GM18505 (cell line): Measurements from ENCODE around the gene CARD11.

Experiments
- ATAC-seq: cut with Tn5 transposase; IDR thresholded peaks from one replicate; pipeline ENCODE4 v1.9.1; 2021; ENCODE audit not compliant: unreplicated experiment
- POLR2A ChIP-seq: IDR thresholded peaks from 4 replicates; pipeline ENCODE4 v1.6.1; 2011; ENCODE audit warnings: borderline replicate concordance; ENCODE audit not compliant: insufficient read depth, insufficient read length; ENCODE audit errors: extremely low read depth

CARD11 gene

DNA sequence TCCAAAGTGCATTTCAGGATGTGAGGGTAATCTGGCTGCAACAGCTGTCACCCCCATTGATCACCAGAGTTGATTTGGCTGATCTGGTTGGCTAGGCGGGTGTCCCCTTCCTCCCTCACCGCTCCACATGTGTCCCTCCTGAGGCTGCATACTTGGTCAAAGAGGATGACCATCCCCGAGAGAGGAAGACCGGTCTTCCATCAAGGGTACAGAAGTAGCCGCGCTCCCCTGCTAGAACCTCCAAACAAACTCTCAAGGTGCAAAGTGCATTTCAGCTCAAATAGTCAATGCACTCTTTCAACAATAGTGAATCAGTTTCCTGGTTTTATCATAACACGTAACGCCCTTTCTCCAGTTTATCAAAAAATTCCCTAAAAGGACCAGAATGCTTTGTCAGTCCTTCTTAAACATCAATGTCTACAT lies 44.6 kb downstream of the CARD11 start:
- no peak for ATAC-seq
- no peak for TF ChIP-seq POLR2A

DNA sequence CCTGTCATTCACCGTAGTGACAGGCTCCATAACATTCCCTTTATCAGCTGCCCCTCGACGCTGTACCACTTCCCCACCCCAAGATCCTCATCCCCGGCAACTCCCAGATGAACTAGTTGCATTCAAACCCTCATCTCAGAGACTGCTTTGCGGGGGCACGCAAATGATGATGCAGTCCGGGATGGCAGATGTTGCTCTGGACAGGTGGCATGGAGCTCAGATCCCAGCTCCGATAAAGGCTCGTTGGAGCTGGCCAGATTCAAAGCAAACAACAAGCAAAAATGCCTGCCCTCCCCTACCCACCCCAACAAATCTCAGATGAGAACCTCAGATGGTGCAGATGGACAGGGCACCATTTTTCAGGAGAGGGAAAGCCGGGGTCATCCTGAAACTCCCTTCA lies 46.7 kb downstream of the CARD11 start:
- TF ChIP-seq POLR2A = no peak
- no peak for ATAC-seq

DNA sequence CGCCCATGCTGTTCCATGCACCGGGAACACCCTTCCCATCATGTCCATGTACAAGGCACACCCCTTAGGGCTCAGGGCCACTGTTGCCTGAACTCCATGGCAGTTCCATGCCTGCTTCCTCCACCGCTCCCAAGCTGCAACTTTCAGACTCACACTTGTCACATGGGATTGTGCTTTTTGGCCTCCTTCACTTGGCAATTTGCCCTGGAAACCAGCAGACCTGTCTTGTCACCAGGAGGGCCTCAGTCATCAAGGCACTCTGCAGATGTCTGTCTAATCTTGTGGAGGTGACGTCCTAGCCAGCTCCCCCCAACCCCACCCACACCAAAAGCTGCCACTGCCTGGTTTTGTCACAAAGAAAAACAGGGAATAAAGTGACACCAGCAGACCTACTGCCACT lies 47.5 kb downstream of the CARD11 start:
- no peak for ATAC-seq
- no peak for TF ChIP-seq POLR2A

DNA sequence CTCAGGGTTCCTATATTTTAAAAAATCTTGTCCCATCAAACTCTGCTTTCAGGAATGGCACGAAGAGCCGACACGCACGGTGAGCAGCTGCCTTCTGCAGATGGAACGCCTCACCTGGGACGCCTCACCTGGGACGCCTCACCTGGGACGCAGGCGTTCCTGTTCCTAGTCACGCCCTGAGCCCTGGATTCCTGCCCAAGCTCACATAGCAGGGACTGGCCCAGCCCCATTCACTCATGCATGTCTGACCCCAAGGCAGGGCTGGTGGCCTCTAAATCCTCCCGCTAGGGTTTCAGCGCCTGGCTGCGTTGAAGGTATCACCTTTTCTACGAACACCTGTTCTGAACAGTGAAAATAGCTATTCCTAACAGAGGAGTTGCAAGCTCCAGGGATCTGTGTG lies 49.8 kb downstream of the CARD11 start:
- no peak for TF ChIP-seq POLR2A
- ATAC-seq = no peak

DNA sequence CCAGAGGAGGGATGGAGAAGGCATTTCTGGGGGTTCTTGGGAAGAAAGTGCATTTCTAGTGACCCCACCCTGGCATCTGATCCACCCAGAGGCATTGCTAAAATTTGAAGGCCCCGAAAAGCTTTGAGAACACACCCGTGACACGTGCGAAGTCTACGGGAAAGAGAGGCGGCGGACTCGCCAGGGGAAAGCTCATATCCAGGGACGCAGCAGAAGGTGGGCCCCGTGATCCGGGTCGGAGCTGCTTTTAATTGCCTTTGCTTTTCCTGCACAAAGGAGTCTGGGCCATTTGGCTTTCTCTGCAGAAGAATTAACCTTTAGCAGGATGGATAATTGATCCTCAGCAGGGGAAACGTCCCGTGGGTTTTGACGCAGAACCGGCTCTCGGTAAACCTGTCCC lies 50.3 kb downstream of the CARD11 start:
- no peak for ATAC-seq
- no peak for TF ChIP-seq POLR2A

DNA sequence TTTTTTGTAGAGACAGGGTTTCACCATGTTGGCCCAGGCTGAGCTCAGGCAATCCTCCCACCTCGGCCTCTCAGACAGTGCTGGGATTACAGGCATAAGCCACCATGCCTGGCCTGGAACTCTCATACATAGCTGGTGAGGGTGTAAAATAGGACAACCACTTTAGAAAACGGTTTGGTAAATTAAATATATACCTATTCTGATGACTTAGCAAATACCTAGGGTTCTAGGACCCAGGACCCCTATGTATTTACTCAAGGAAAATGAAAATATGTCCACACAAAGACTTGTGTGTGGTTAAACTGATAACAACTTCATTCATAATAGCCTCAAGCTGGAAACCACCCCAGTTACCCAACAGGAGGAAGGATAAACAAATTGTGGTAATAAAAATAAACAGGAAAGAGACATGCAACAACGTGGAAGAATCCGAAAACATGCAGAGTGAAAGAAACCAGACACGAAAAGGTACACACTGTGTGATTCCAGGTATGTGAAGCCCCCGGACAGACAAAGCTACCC lies 52.7 kb downstream of the CARD11 start:
- TF ChIP-seq POLR2A = no peak
- ATAC-seq = no peak

DNA sequence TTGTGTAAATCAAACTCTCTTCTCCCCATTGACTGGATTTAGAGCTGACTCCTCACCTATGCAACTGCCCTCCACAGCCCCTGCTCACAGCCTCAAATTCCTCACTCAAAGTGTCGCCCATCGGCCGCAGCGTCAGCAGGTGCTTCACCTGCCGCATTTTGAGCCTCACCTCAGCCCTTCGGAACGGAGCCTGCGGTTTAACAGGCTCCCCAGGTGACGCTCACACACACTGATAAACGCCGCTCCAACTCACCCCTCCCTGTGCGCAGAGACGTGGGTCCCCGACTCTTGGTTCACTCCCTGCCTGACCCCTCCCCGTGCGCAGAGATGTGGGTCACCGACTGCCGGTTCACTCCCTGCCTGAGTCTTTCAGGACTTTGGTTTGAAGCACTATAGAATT lies 57.1 kb downstream of the CARD11 start:
- TF ChIP-seq POLR2A = no peak
- ATAC-seq = no peak

DNA sequence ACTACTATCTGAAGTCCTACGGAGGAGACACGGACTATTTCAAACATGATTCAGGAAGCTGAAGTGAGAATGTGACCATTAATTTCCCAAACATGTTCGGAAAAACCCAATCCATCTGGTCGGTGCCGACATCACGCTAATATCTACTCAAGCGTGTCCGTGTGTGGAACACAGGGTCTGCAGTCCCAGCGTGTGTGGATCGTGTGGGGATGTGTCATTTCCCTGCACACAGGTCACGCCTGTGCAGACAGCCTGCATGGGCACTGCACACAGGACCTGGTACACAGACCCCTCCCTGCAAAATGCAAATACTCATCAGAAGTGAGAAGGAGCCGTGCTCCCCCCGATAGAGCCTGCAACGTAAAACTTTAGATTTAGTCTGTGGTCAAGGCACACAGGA lies 57.8 kb downstream of the CARD11 start:
- ATAC-seq = no peak
- no peak for TF ChIP-seq POLR2A

DNA sequence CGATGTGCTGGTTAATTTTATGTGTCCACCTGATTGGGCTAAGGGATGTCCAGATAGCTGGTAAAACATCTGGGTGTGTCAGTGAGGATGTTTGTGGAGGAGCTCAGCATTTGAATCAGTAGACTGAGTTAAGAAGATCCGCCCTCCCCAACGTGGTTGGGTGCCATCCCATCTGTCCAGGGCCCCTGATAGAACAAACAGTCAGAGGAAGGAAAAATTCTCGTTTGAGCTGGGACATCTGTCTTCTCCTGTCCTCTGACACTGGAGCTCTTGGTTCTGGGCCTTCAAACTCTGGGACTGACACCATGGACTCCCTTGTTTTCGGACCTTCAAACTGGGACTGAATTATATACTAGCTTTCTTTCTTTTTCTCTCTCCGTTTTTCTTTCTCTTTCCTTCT lies 59.6 kb downstream of the CARD11 start:
- no peak for ATAC-seq
- TF ChIP-seq POLR2A = no peak

DNA sequence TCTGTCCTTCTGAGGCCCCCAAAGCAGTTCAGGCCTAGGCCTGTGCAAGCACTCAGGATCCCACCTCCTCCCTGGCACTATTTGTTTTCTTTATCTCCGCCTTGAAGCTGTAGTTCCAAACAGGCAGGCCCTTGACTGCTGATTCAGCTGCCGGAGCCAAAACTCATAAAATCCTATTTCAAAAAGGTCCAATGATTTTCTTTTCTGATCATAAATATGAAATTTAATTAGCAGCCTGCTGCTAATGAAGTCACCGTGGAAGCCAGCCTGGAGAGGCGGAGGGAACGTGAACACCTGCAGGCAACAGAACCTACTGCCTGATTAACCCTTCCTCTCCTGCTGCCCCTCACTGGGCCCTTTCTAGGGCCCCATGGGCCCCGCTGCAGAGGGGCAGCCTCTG lies 60.1 kb downstream of the CARD11 start:
- TF ChIP-seq POLR2A = no peak
- ATAC-seq = no peak

DNA sequence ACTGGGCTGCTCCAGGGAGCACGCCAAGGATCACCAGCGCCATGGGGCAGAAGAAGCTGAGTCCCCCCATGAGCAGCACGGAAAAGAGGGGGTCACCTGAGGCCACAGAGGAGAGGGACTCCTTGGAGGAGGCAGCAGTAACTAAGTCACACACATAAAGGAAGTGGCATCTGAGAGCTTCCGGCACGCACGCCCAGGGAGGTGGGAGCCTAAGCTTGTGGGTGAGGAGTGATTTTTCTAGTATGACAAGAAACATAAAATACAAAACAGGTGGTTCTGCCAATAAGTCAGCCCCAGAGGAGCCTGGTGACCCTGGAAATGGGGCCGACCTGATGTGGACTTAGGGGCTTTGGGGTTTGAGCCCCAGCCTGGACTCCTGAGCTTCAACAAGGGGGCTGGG lies 60.8 kb downstream of the CARD11 start:
- ATAC-seq = no peak
- no peak for TF ChIP-seq POLR2A

DNA sequence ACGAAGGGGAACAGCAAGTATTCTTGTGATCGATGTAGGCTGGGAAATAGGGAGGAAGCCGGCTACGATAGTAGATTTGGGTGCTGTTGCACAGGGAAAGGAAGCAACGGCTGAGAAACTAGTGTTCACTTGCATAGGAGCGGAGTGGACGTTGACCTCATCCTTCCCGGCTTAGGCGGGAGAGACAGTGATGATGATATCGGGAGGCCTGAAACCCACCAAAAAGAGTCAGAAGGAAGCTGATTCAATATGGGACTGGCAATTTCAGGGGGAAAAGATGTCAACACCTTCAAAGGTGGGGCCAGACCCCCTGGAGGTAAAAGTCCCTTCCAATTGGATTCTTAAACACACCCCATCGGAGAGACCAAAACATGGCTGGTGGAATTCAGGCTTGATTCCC lies 61.3 kb downstream of the CARD11 start:
- no peak for ATAC-seq

DNA sequence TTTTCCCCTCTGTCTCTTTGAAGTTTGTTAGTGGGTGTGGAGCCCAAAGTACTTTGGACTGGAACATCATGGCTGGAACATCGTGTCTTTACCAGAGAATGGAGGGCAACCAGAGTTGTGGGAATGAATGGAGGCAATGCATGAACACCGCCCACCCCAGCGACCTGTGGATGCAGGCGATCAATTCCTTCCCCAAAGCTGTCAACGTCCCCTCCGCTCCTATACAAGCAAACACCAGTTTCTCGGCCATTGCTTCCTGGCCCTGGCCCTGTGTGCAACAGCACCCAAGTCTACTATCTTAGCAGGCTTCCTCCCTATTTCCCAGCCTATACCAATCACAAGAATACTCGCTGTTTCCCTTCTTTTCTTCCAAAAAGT lies 62.6 kb downstream of the CARD11 start:
- TF ChIP-seq POLR2A = no peak
- ATAC-seq = no peak

More for the DNA sequence above, 61.3 kb downstream of the CARD11 start:
- no peak for TF ChIP-seq POLR2A

DNA sequence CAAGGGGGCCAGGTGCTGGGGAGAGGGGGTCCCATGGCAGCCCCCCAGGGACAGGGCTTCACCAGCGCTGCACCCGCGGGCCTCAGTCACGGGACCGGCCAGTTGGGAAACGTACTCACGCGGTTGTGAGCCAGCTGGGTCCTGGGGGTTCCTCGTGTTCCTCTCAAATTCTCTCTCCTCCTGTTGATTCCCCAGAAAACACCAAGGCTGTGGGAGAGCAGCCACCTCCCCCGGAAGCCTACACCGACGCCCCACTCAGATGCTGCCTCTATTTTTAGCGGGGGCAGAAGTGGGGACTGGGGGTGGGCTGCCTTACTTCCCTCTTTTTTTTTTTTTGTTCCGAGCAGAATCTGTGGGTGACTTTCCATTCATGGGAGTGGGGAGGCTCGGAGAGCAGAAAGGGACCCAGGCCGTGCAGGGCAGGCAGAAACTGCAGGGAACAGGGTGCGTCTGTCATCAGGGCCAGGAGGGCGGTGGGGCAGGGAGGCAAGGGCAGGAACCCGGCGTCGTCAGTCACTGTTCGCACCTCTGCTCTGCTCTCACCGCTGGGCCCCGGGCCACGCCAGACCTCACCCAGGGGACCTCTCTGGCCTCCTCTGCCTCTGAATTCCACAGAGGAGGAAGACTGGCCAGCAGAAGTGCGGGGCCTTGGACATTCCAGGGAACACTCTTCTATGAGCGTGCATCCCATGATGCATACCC lies 63.1 kb downstream of the CARD11 start:
- no peak for TF ChIP-seq POLR2A
- no peak for ATAC-seq

DNA sequence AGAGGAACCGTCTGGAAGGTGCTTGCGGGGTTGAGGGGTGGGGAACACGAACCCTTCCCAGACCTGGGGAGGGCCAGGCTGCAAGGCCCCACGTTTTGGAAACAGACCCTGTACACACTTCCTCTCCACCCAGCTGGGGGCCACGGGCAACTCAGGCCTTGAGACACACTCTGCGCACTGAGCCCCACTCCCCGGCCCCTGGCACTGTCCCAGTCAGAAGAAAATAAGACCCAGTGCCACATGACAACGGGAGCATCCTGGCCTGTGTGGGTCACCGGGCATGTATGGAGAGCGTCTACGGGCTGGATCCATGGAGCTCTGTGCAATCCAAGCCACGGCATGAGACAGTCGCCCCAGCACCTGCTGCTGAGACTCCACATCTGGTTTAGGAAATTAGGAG lies 63.7 kb downstream of the CARD11 start:
- ATAC-seq = no peak
- TF ChIP-seq POLR2A = no peak
